GM23248 (cell line): ENCODE measurements around the gene THSD4. TPM values are rescaled to one million over a fixed set of nuclear protein-coding genes. Genes with fewer than 3 reads are reported as not detected.

Source experiments
- DNase-seq: peaks from one replicate; pipeline ENCODE4 v3.0.0-alpha.2; 2015
- H2AFZ ChIP-seq: fragments of 200-600 bp; sonication (generic); 2 replicates; pipeline ENCODE4 v1.6.1; 2016; ENCODE audit warnings: antibody characterized with exemption
- H3F3A ChIP-seq: fragments of 200-600 bp; sonication (generic); 2 replicates; pipeline ENCODE4 v1.6.1; 2016; ENCODE audit warnings: mild to moderate bottlenecking, antibody characterized with exemption, mixed run types; ENCODE audit not compliant: insufficient read depth
- H3K27ac ChIP-seq: fragments of 200-600 bp; sonication (generic); 2 replicates; pipeline ENCODE4 v1.5.1; 2016; ENCODE audit warnings: mild to moderate bottlenecking
- H3K27me3 ChIP-seq: fragments of 200-600 bp; sonication (generic); replicated peaks from 2 replicates; pipeline ENCODE4 v1.6.1; 2016; ENCODE audit warnings: mild to moderate bottlenecking; ENCODE audit not compliant: insufficient read depth
- H3K36me3 ChIP-seq: fragments of 200-600 bp; sonication (generic); 2 replicates; pipeline ENCODE4 v1.6.1; 2016; ENCODE audit warnings: low read depth, mild to moderate bottlenecking
- H3K4me1 ChIP-seq: fragments of 200-600 bp; sonication (generic); 2 replicates; pipeline ENCODE4 v1.6.1; 2016; ENCODE audit warnings: mild to moderate bottlenecking; ENCODE audit not compliant: insufficient read depth
- H3K4me2 ChIP-seq: fragments of 200-600 bp; sonication (generic); one replicate; pipeline ENCODE4 v1.6.1; 2016; ENCODE audit warnings: mild to moderate bottlenecking; ENCODE audit not compliant: unreplicated experiment
- H3K4me3 ChIP-seq: fragments of 200-600 bp; sonication (generic); 2 replicates; pipeline ENCODE4 v1.5.1; 2016; ENCODE audit warnings: mild to moderate bottlenecking
- H3K79me2 ChIP-seq: fragments of 200-600 bp; sonication (generic); 2 replicates; pipeline ENCODE4 v1.6.1; 2016; ENCODE audit warnings: mild to moderate bottlenecking; ENCODE audit not compliant: insufficient read depth
- H3K9ac ChIP-seq: fragments of 200-600 bp; sonication (generic); 2 replicates; pipeline ENCODE4 v1.6.1; 2016; ENCODE audit warnings: mild to moderate bottlenecking
- H3K9me2 ChIP-seq: fragments of 200-600 bp; sonication (generic); 2 replicates; pipeline ENCODE4 v1.6.1; 2016; ENCODE audit warnings: mixed run types, mild to moderate bottlenecking, moderate library complexity; ENCODE audit not compliant: insufficient read depth
- H3K9me3 ChIP-seq: fragments of 200-600 bp; sonication (generic); one replicate; pipeline ENCODE4 v1.6.1; 2017; ENCODE audit warnings: low read depth
- H4K20me1 ChIP-seq: fragments of 200-600 bp; sonication (generic); 2 replicates; pipeline ENCODE4 v1.6.0; 2016; ENCODE audit not compliant: insufficient read depth
- EZH2 ChIP-seq: fragments of 200-600 bp; sonication (generic); IDR thresholded peaks from 2 replicates; pipeline ENCODE4 v1.6.1; 2018; ENCODE audit warnings: antibody characterized with exemption, mild to moderate bottlenecking; ENCODE audit not compliant: insufficient read depth, poor library complexity, severe bottlenecking
- EZH2phosphoT487 ChIP-seq: fragments of 200-600 bp; sonication (generic); IDR thresholded peaks from 2 replicates; pipeline ENCODE4 v1.6.1; 2018; ENCODE audit warnings: antibody characterized with exemption, moderate library complexity, mild to moderate bottlenecking, low read depth; ENCODE audit not compliant: insufficient read depth
- WGBS, 2 experiments: methylation state at CpG; one replicate each; pipeline ENCODE4 v1.1.6; 2015 to 2017; ENCODE audit warnings: low lambda C conversion rate in 2 of 2, low coverage in 1 of 2; ENCODE audit errors: missing lambda C conversion rate in 2 of 2; 5-methylcytosine and 5-hydroxymethylcytosine counted together
- in situ Hi-C: fragments of 300-500 bp; cut with MboI; formaldehyde crosslinking; loops from 2 replicates; pipeline ENCODE4 v1.15.0; 2020
- polyA plus RNA-seq: library from polyadenylated mRNA; unstranded; fragments of >200 nt; fragmentation: Nextera tagmentation; extraction: Ambion mirVana; gene quantifications from 2 replicates; pipeline ENCODE4 v1.2.1, GENCODE V29; 2016
- total RNA-seq: library from RNA; depleted of rRNA; stranded (reverse); fragments of >200 nt; shearing (Covaris generic); gene quantifications from 2 replicates; pipeline ENCODE4 v1.2.3, GENCODE V29; 2014

Gene THSD4
- total and polyA plus RNA-seq, 2 experiments from 2014 or later: 14.2 to 58.9 TPM

DNA sequence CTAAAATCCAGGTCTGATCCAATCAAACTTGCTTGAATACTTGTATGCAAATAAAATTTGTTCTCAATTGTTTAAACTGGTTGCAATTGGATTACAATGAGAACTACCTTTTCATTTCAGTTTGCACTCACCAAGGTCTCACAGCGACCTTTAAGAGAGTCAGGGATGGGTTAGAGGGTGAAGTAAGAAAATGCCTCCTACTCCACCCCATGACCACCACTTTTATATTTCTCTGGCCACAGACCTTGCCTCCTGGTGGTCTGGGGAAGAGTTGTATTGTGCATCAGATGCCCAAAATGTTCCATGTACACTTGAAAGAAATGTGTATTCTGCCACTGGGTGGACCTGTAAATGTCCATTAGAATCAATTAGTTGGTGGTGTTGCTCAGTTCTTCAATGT, 16.4 kb upstream of the THSD4 start:
- H3K36me3 ChIP-seq: no peaks in the 10 kb centered on the region
- TF ChIP-seq EZH2phosphoT487 (no peak), EZH2 (no peak)
- H3K9me3 ChIP-seq: no peaks in the 10 kb centered on the region
- H3K4me2 ChIP-seq: no peak overlapping the region
- WGBS, 2 experiments: 91 to 95% methylated on average over 1 of the region's 1 CpG
- H2AFZ ChIP-seq: no peak overlapping the region
- H3K79me2 ChIP-seq: no peaks in the 10 kb centered on the region
- H3K9me2 ChIP-seq: no peaks in the 10 kb centered on the region
- H4K20me1 ChIP-seq: no peaks in the 10 kb centered on the region
- in situ Hi-C loops: no loop called here
- no peaks in the 10 kb centered on the region for H3K27me3 ChIP-seq
- no peak overlapping the region for H3K4me3 ChIP-seq
- DNase-seq: no peak
- H3F3A ChIP-seq: peaks cover 14% of the 10 kb centered on the region; the same call in 1 of the 2 replicates
- H3K9ac ChIP-seq: no peak overlapping the region
- H3K27ac ChIP-seq: no peak overlapping the region
- H3K4me1 ChIP-seq: peaks cover 26% of the 10 kb centered on the region

- Histone ChIP-seq H3K4me2 (no peak overlapping the region), H3K27me3 (no peaks in the 10 kb centered on the region), H3K9me3 (no peaks in the 10 kb centered on the region), H4K20me1 (no peaks in the 10 kb centered on the region), H3K4me1 (peaks cover 11% of the 10 kb centered on the region), H2AFZ (peak overlapping the region; percentile 61), H3K9ac (no peak overlapping the region), H3K79me2 (no peaks in the 10 kb centered on the region), H3K4me3 (no peak overlapping the region), H3K9me2 (no peaks in the 10 kb centered on the region), H3K27ac (no peak overlapping the region), H3F3A (no peaks in the 10 kb centered on the region), H3K36me3 (no peaks in the 10 kb centered on the region)
- TF ChIP-seq EZH2phosphoT487: no peak
- no peak for TF ChIP-seq EZH2
- 75 to 82% methylated on average over 2 of the region's 2 CpGs for WGBS, 2 experiments
- DNase-seq: peak; percentile 58
- in situ Hi-C loops: no loop called here
Observed at GRCh38 chr15:71103102-71103676, 12.1 kb upstream of the THSD4 start.

DNA sequence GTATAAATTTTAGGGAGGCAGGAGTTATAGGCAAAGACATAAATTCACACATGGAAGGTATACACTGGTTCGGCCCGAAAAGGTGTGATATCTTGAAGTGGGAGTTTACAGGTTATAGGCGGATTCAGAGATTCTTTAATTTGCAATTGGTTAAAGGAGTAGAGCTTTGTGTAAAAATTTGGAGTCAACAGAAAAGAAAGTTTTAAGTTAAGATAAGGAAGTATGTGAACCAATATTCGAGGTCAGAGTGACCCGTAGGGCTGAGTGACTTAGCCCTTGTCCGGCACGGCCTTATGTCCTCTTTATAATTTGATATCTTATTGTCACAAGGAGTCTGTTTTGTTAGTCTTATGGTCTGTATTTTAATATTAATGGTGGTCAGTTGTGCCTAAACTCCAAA, 10.6 kb upstream of the THSD4 start:
- H3K9ac ChIP-seq: no peak overlapping the region
- no peaks in the 10 kb centered on the region for H4K20me1 ChIP-seq
- no peak for DNase-seq
- H3K4me1 ChIP-seq: peaks cover 20% of the 10 kb centered on the region
- no peak overlapping the region for H2AFZ ChIP-seq
- H3K79me2 ChIP-seq: no peaks in the 10 kb centered on the region
- no peaks in the 10 kb centered on the region for H3K9me3 ChIP-seq
- in situ Hi-C loops: no loop called here
- 95 to 97% methylated on average over 7 of the region's 7 CpGs for WGBS, 2 experiments
- H3K9me2 ChIP-seq: no peaks in the 10 kb centered on the region
- H3K27me3 ChIP-seq: no peaks in the 10 kb centered on the region
- H3K4me3 ChIP-seq: no peak overlapping the region
- H3K4me2 ChIP-seq: no peak overlapping the region
- TF ChIP-seq EZH2: no peak
- TF ChIP-seq EZH2phosphoT487: no peak
- H3K27ac ChIP-seq: no peak overlapping the region
- H3K36me3 ChIP-seq: no peaks in the 10 kb centered on the region
- H3F3A ChIP-seq: 0 out of 2 replicates have a peak, but pooled peaks cover 4% of the 10 kb centered on the region

DNA sequence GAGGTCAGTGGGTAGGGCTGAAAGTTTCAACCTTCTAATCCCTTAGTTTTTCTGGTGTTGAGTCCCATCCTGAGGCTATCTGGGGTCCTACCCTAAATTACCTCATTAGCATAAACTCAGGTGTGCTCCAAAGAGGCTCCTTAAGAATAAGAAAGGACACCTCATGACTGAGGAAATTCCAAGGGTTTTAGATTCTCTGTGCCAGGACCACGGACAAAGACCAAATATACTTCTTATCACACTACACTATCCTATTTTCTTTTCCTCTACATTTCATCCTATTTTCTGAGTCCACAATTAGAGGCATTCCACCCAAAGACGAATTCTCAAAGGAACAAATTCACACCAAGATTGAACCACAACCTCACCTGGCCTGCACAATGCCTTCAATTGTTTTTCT, 9.8 kb upstream of the THSD4 start:
- in situ Hi-C loops: no loop called here
- DNase-seq: no peak

More for the DNA sequence above, 9.8 kb upstream of the THSD4 start:
- Histone ChIP-seq H3K4me2 (no peak overlapping the region), H3F3A (0 out of 2 replicates have a peak, but pooled peaks cover 4% of the 10 kb centered on the region), H2AFZ (no peak overlapping the region), H3K36me3 (no peaks in the 10 kb centered on the region), H3K27ac (no peak overlapping the region), H3K9me3 (no peaks in the 10 kb centered on the region), H3K9me2 (no peaks in the 10 kb centered on the region), H3K4me1 (peaks cover 20% of the 10 kb centered on the region), H3K27me3 (no peaks in the 10 kb centered on the region), H3K79me2 (no peaks in the 10 kb centered on the region), H3K9ac (no peak overlapping the region), H4K20me1 (no peaks in the 10 kb centered on the region), H3K4me3 (no peak overlapping the region)
- TF ChIP-seq EZH2: no peak
- TF ChIP-seq EZH2phosphoT487: no peak
- WGBS, 2 experiments: 76 to 78% methylated on average over 2 of the region's 2 CpGs
